ENCODE data around the gene UROS. TPM values are rescaled to one million over a fixed set of nuclear protein-coding genes. Genes with fewer than 3 reads are reported as not detected.

Gene UROS
- total and polyA plus RNA-seq, 9 donors: 18.5 to 82.5 (median 28.6) TPM

- DNase-seq: no peak
- TF ChIP-seq CTCF (IDR thresholded peaks at IDR 0.05): no peak
- no peak for TF ChIP-seq EP300 (IDR thresholded peaks at IDR 0.05)
- no peak for TF ChIP-seq POLR2A (IDR thresholded peaks at IDR 0.05)
- 92 to 95% (median 93%) methylated on average over 9 of the region's 9 CpGs for WGBS, 3 donors
- H3K27ac ChIP-seq: no peak overlapping the region
- no peaks in the 10 kb centered on the region for H3K36me3 ChIP-seq
- H3K9me3 ChIP-seq: no peaks in the 10 kb centered on the region
- H3K4me1 ChIP-seq (ENCODE audit: insufficient read depth): peaks cover 13% of the 10 kb centered on the region
- intact Hi-C loops (cut with DNase I): no loop called here
- H3K27me3 ChIP-seq: no peaks in the 10 kb centered on the region
- H3K4me3 ChIP-seq: no peak overlapping the region
Observed at GRCh38 chr10:125840406-125840805, 17.3 kb upstream of the UROS start.

- H3K36me3 ChIP-seq: no peaks in the 10 kb centered on the region
- no peak overlapping the region for H3K4me3 ChIP-seq
- H3K27me3 ChIP-seq: no peaks in the 10 kb centered on the region
- no peaks in the 10 kb centered on the region for H3K9me3 ChIP-seq
- no peak for TF ChIP-seq EP300 (IDR thresholded peaks at IDR 0.05)
- TF ChIP-seq CTCF (IDR thresholded peaks at IDR 0.05): no peak
- TF ChIP-seq POLR2A (IDR thresholded peaks at IDR 0.05): no peak
- no peak overlapping the region for H3K27ac ChIP-seq
- DNase-seq: no peak
- intact Hi-C loops (cut with DNase I): no loop called here
- H3K4me1 ChIP-seq (ENCODE audit: insufficient read depth): peaks cover 5% of the 10 kb centered on the region
- WGBS, 3 donors: 83 to 92% (median 85%) methylated on average over 9 of the region's 9 CpGs
Observed at GRCh38 chr10:125838802-125839575, 15.9 kb upstream of the UROS start.

- no peak for TF ChIP-seq POLR2A (IDR thresholded peaks at IDR 0.05)
- no peak for TF ChIP-seq CTCF (IDR thresholded peaks at IDR 0.05)
- no peak for TF ChIP-seq EP300 (IDR thresholded peaks at IDR 0.05)
- no peak for DNase-seq
- no peaks in the 10 kb centered on the region for H3K4me1 ChIP-seq (ENCODE audit: insufficient read depth)
- no peak overlapping the region for H3K4me3 ChIP-seq
- 72 to 88% (median 76%) methylated on average over 2 of the region's 2 CpGs for WGBS, 3 donors
- no peaks in the 10 kb centered on the region for H3K36me3 ChIP-seq
- intact Hi-C loops (cut with DNase I): no loop called here
- H3K9me3 ChIP-seq: no peaks in the 10 kb centered on the region
- H3K27ac ChIP-seq: no peak overlapping the region
- H3K27me3 ChIP-seq: no peaks in the 10 kb centered on the region
Observed at GRCh38 chr10:125836746-125837145, 13.7 kb upstream of the UROS start.

- Histone ChIP-seq H3K27me3 (no peaks in the 10 kb centered on the region), H3K36me3 (no peaks in the 10 kb centered on the region), H3K4me1 (ENCODE audit: insufficient read depth) (peaks cover 8% of the 10 kb centered on the region), H3K9me3 (no peaks in the 10 kb centered on the region), H3K27ac (no peak overlapping the region), H3K4me3 (no peak overlapping the region)
- intact Hi-C loops (cut with DNase I): no loop called here
- WGBS, 3 donors: 93 to 94% (median 94%) methylated on average over 5 of the region's 5 CpGs
- DNase-seq: no peak
- TF ChIP-seq POLR2A (IDR thresholded peaks at IDR 0.05) (no peak), EP300 (IDR thresholded peaks at IDR 0.05) (no peak), CTCF (IDR thresholded peaks at IDR 0.05) (no peak)
Observed at GRCh38 chr10:125828311-125828710, 5.3 kb upstream of the UROS start.
